Tibial nerve (tissue), 4 donors: Measurements from ENCODE around the gene APLP2.

Source experiments
- EP300 ChIP-seq, 2 donors: sonication (generic); formaldehyde crosslinking; IDR thresholded peaks; one replicate each; pipeline ENCODE4 v1.6.1; 2017; ENCODE audit warnings: antibody characterized with exemption in 2 of 2, mild to moderate bottlenecking in 1 of 2
- POLR2A ChIP-seq, 2 donors: fragments of 450-650 bp; IDR thresholded peaks; one replicate each; pipeline ENCODE4 v1.6.1; 2017; ENCODE audit warnings: antibody characterized with exemption in 2 of 2, mild to moderate bottlenecking in 2 of 2, moderate library complexity in 2 of 2
- TF ChIP-seq, protein P1 (sequence below), 5 experiments: fragments of 200-600 bp in 3 of 5; fragments of 450-650 bp in 2 of 5; sonication (generic) in 3 of 5; IDR thresholded peaks; one replicate each; pipeline ENCODE4 v1.5.1; 2016 to 2019; ENCODE audit warnings: antibody characterized with exemption in 5 of 5, mild to moderate bottlenecking in 3 of 5, moderate library complexity in 2 of 5

DNA sequence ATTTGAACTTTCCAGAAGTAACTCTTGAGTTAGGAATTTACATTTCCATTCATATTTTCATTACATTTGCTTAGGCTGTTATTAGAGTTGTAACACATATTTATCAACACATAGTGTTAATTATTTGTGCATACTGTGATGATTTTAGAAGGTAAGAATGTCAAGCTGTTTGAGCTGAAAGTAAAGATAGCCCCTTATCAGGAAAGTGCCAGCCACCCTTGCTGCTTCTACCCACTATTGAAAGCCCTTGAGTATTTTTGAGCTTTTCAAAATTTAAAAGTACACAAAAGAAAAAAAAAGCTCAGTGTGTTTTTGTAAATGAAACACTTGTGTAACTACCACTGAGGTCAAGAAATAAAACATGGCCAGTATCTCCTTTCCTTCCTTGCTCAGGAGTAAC is 8.0 kb downstream of the APLP2 start:
- TF ChIP-seq, protein P1, sequence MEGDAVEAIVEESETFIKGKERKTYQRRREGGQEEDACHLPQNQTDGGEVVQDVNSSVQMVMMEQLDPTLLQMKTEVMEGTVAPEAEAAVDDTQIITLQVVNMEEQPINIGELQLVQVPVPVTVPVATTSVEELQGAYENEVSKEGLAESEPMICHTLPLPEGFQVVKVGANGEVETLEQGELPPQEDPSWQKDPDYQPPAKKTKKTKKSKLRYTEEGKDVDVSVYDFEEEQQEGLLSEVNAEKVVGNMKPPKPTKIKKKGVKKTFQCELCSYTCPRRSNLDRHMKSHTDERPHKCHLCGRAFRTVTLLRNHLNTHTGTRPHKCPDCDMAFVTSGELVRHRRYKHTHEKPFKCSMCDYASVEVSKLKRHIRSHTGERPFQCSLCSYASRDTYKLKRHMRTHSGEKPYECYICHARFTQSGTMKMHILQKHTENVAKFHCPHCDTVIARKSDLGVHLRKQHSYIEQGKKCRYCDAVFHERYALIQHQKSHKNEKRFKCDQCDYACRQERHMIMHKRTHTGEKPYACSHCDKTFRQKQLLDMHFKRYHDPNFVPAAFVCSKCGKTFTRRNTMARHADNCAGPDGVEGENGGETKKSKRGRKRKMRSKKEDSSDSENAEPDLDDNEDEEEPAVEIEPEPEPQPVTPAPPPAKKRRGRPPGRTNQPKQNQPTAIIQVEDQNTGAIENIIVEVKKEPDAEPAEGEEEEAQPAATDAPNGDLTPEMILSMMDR (IDR thresholded peaks at IDR 0.05): no peak
- TF ChIP-seq POLR2A (IDR thresholded peaks at IDR 0.05) (no peak), EP300 (IDR thresholded peaks at IDR 0.05) (no peak)
